Measurements from ENCODE around the gene DGLUCY.
A peak's percentile ranks its signal among the peaks of the same experiment; 100 is the strongest.

Gene DGLUCY

GRCh38 chr14:91269076-91269991 lies 155.5 kb downstream of the DGLUCY start:
- no peaks in the 10 kb centered on the region for H3K9me3 Mint-ChIP-seq
- peak overlapping the region in 1 of 2 donors; percentile 85 for H3K27ac Mint-ChIP-seq
- peaks cover 37% of the 10 kb centered on the region for H3K4me1 Mint-ChIP-seq
- ATAC-seq (no peak), DNase-seq (no peak)
- no peaks in the 10 kb centered on the region for H3K27me3 Mint-ChIP-seq
- no peak overlapping the region for H3K4me3 Mint-ChIP-seq

DNA sequence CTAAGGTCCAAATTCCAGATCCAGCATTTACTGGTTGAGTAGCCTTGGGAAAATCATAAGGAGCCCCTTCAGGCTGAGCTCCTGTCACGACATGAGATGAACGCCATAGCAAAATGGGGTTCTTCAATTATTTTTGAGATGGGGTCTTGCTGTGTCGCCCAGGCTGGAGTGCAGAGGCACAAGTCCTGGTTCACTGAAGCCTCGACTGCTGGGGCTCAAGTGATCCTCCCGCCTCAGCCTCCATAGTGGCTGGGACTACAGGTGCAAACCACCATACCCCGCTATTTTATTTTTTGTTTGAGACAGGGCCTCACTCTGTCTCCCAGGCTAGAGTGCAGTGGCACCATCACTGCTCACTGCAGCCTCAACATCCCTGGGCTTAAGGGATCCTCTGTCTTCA lies 156.3 kb downstream of the DGLUCY start:
- ATAC-seq: no peak
- H3K4me3 Mint-ChIP-seq: no peak overlapping the region
- no peak overlapping the region for H3K27ac Mint-ChIP-seq

GRCh38 chr14:91270619-91271018 lies 156.7 kb downstream of the DGLUCY start:
- ATAC-seq (no peak), DNase-seq (no peak)
- Mint-ChIP-seq H3K27ac (peak overlapping the region in 1 of 2 donors; percentile 39), H3K27me3 (no peaks in the 10 kb centered on the region), H3K4me1 (peaks cover 25% of the 10 kb centered on the region), H3K9me3 (no peaks in the 10 kb centered on the region), H3K4me3 (no peak overlapping the region)

More for the DNA sequence above, 156.3 kb downstream of the DGLUCY start:
- Mint-ChIP-seq H3K27me3 (no peaks in the 10 kb centered on the region), H3K9me3 (no peaks in the 10 kb centered on the region), H3K4me1 (peaks cover 29% of the 10 kb centered on the region)
- DNase-seq: no peak

- Mint-ChIP-seq H3K4me1 (peaks cover 19% of the 10 kb centered on the region), H3K27me3 (no peaks in the 10 kb centered on the region), H3K27ac (peak overlapping the region; percentile 46 to 92), H3K4me3 (no peak overlapping the region), H3K9me3 (no peaks in the 10 kb centered on the region)
- ATAC-seq: no peak
- no peak for DNase-seq
Measured at GRCh38 chr14:91271639-91272038, 157.8 kb downstream of the DGLUCY start.

DNA sequence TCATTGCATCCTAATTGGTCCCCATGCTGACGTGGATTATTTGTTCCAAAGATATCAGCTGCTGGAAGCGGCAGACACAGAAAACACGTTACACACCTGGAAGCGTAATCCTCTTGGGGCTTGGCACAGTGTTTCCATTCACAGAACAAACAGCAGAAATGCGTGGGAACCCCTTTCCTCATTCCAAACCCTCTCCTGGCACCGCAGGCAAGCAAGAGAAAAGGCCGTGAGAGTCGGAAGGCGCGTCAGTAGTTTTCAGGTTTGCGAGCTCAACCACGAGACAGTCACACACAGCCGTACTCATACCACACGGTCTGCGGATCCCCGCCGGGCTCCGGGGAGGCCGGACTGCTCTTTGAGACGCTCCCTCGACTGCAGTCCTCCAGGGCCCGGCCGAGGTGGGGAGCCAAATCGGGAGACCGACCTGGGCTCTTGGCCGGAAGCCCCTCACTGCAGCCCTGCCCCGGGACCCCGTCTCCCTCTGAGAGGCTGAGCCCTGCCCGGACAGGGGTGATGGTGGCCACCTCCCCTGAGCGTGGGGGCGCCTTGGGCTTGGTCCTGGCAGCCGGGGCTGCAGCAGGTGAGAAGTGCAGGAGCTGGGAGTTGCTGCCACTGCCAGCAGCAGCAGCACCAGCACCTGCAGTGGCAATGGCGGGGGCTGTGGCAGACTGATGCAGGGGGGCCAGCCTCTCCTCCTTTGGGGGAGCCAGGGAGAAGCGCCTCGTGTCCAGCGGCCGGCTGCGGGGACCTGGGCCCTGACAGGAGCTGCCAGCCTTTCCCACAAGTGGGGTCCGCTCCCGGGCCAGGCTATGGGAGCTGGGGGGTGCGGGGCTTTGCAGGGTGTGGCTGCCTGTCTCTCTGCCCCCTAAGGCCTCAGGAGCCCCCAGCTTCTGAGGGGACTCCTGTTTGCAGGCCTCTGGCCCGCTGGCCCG lies 158.7 kb downstream of the DGLUCY start:
- Mint-ChIP-seq H3K27ac (no peak overlapping the region), H3K4me1 (peaks cover 14% of the 10 kb centered on the region), H3K4me3 (no peak overlapping the region), H3K9me3 (no peaks in the 10 kb centered on the region), H3K27me3 (no peaks in the 10 kb centered on the region)
- DNase-seq (no peak), ATAC-seq (no peak)

- no peak overlapping the region for H3K4me3 Mint-ChIP-seq
- ATAC-seq (no peak), DNase-seq (no peak)
- H3K27ac Mint-ChIP-seq: peak overlapping the region in 1 of 2 donors; percentile 71
- H3K27me3 Mint-ChIP-seq: no peaks in the 10 kb centered on the region
- H3K4me1 Mint-ChIP-seq: peaks cover 8% of the 10 kb centered on the region
- H3K9me3 Mint-ChIP-seq: no peaks in the 10 kb centered on the region
Measured at GRCh38 chr14:91273273-91273884, 159.5 kb downstream of the DGLUCY start.

GRCh38 chr14:91273885-91274273 lies 160.0 kb downstream of the DGLUCY start:
- no peak for ATAC-seq
- no peaks in the 10 kb centered on the region for H3K27me3 Mint-ChIP-seq
- H3K27ac Mint-ChIP-seq: peak overlapping the region in 1 of 2 donors; percentile 71

GRCh38 chr14:91274796-91275195 lies 160.9 kb downstream of the DGLUCY start:
- no peak for DNase-seq
- ATAC-seq: no peak
- Mint-ChIP-seq H3K9me3 (no peaks in the 10 kb centered on the region), H3K27ac (peak overlapping the region; percentile 72 to 84), H3K27me3 (no peaks in the 10 kb centered on the region), H3K4me1 (peaks cover 8% of the 10 kb centered on the region), H3K4me3 (no peak overlapping the region)

More at GRCh38 chr14:91273885-91274273, 160.0 kb downstream of the DGLUCY start:
- H3K9me3 Mint-ChIP-seq: no peaks in the 10 kb centered on the region
- DNase-seq: no peak
- H3K4me1 Mint-ChIP-seq: peaks cover 8% of the 10 kb centered on the region
- H3K4me3 Mint-ChIP-seq: no peak overlapping the region
